Activated naive CD4-positive, alpha-beta T cell (primary cell): Measurements from ENCODE around the gene DISP1.
"Not testable (repeated sequence)": the region's sequence is repeated elsewhere in the genome, so short reads cannot be mapped to it uniquely, and the experiment has no call there.

ENCODE experiments used
- DNase-seq, 4 experiments: peaks; one replicate each; lab custom pipeline; 2025; lab: John Stamatoyannopoulos, UW

Gene DISP1

DNA sequence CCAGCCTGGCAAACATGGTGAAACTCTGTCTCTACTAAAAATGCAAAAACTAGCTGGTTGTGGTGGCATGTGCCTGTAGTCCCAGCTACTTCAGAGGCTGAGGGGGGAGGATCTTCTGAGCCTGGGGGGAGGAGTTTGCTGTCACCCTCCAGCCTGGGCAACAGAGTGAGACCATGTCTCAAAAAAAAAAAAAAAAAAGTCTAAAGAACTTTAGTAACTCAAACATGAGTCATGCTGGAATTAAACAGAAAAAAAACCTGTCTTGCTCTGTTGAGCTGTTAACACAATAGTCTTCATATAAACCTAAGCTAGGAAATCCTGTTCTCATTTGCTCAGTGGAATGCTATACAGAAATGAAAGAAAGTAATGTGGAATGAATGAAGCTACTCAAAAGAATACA is 16.7 kb upstream of the DISP1 start:
- no peak for DNase-seq

DNA sequence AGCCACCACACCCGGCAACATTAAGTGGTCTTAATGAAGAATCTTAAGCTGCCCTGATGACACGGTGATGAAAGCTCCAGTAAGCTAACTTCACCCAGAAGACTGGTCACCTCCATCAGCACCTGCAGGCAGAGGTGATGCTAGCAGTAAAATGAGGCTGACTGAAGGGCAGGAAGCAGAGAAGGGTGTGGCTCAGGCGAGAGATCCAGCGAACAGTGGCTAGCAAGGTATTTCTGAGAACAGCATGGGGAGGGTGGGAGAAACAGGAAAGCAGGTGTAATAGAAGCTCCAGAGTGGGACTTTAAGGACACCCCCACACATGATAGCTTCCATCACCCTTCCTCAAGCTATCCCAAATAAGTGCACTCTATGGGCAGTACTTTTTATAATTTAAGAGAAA is 15.9 kb upstream of the DISP1 start:
- DNase-seq, result no peak

DNA sequence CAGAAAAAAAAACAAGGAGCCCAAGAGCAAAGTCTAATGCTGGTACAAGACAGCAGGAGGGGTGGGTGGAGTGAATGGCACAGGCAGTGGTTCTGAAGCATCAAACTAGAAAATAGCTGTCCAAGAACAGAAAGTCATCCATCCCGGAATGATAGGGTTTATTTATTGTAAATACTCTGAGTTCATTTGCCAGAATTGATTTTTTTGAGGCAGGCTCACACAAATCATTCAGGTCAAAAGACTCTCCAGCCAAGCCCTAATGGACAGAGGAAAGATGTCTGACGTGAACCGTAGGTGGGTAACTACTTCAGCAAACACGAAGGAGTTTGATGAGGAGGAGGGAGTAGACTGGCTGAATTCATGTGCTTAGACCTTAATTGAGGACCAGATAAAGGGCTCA is 13.8 kb upstream of the DISP1 start:
- no peak for DNase-seq

DNA sequence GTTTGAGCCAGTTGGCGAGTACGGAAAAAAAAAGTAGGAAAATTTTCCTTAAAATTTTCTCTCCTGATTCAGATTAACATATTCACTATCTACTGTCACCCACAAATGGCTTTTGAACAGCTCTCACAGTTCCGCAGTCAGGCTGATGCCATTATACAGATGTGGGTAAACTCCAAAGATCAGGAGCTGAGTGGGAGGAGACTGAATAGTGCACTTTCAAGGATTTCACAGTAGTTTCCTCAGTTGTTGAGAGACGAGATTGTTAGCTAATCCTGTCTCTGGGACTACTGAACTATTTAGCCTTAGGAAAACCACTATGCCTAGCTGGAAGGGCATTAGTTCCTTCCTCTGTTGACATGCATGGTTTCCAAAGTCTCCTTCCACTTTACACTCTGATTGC is 3.2 kb upstream of the DISP1 start:
- DNase-seq, result no peak

DNA sequence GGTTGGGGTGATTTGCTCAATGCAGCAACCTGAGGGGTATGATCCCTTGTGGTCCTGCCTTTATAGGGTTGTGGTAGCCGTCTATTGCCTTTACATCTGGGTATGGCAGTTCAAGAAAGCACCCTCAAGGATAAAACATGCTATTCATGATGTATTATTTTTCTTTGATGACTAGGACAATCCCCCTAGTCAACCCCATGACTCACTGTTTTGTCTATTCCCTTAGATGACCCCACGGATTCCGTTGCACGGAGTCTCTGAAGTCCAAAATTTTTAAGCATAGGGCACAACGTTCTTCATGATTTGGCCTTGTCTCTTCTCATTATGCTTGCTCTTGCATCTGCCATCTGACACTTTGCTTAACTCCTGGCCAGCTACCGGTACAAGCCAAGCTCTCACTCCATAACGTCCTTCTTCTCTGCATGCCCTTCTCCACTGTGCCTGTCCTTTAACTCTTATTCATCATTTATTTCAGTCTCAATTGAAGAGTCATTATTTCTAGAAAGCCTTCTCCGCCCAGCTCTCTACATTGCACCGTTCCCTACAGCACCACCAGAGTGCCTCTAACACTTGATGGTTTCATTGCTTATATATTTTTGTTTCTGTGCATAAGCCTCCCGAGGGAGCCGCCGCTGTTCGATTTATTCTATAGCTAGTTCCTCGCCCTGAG is 838 bp upstream of the DISP1 start:
- DNase-seq, result no peak

DNA sequence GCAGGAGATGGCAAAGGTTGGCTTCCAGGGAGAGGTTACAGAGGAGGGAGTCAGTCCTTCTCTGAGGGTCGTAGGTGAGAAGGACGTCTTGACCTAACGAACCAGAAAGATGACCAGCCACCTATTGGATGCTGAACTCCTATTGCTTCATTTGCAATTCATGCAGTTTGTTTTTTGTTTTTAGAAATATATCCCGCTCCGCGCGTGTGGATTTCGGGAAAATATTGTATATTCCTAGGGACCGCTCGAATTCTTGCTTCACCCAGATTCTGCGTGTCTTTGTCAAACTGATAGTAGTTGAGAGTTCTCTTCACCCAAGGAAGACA is 564 bp downstream of the DISP1 start:
- no peak for DNase-seq

DNA sequence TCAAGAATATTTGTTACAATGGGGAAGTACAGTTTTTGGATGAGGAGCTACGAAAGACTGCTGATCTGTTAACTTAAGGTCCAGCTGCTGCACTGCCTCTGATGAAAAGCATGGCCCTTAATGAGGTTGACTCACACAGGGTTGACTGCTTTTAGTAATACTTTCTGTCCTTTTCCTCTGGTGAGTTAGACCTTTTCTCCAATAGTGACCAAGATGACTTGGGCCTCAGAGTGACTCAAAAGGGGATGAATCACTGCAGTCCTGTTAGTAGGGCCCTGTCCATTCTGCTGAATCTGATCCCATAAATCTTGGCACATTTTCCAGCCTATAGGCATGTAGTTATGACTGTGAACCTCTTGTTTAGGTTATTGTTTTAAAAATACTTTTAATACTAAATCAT is 2.7 kb downstream of the DISP1 start:
- DNase-seq, result no peak

DNA sequence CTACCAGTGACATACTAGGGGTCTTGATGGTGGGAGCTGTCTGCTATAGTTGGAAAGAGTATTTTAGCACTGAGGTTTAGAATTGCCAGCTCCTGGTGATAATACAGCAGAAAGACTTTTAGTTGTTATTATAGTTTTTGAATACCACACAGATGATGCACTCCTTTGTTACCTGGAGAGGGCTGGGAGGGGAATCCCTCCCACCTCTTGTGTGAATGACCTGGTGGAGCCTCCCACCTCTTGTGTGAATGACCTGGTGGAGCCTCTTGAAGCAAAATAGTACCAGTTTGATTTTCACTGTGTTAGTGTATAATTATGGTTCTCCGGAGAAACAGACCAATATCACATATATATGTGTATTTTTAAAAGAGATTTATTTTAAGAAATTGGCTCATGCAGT is 3.3 kb downstream of the DISP1 start:
- DNase-seq, result no peak

DNA sequence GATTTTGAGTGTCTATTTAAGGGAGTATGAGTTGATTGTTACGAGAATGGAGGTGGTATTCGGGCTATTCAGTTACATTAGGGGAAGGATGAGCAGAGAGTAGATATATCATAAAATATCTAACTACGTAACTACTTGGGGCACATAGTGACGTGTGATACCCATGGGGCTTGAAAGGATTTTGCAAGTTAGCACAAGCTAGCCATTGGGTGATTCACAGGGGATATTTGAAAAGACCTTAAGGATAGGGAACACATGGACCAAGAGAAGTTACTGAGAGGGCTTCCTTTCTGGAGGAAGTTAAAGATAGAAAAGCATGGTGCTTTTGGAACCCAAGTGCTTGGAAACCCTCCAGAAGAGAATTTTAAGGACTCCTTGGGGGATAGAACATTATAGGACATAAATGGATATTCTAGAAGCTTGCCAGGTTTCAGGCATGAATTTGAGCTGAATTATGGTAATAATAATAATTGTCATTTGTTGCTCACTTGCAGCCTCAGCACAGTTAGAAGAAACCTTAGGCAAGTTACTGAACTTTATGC is 5.4 kb downstream of the DISP1 start:
- no peak for DNase-seq

DNA sequence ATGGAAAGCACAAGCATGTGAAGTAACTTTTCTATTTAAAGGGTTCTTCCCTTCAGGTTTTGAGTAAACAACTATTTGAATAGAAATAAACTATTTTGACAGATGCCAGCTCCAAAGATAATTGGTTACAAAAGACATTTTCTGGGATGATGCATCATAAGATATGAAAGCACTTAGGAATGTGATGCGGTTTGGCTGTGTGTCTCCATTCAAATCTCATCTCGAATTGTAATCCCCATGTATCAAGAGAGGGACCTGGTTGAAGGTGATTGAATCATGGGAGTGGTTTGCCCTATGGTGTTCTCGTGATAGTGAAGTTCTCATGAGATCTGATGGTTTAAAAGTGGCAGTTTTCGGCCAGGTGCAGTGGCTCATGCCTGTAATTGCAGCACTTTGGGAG is 6.4 kb downstream of the DISP1 start:
- no peak for DNase-seq

DNA sequence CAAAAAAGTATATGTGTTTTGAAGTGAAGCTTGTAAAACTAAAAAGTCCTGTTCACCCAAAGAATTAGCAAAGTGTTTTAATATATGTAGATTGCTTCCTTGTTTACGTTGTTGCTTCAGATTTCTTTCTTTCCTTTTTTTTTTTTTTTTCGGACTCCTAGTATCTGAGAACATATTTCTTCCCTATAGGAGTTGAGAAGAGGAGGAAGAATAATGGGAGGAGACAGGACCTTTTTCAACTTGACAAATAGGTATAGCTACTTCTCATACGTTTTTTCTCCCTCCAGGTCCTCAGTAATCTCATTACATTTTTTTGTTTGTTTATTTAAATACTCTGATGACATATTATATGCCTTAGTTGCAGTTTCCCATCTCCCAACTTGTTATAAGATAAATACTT is 8.9 kb downstream of the DISP1 start:
- DNase-seq, result no peak

DNA sequence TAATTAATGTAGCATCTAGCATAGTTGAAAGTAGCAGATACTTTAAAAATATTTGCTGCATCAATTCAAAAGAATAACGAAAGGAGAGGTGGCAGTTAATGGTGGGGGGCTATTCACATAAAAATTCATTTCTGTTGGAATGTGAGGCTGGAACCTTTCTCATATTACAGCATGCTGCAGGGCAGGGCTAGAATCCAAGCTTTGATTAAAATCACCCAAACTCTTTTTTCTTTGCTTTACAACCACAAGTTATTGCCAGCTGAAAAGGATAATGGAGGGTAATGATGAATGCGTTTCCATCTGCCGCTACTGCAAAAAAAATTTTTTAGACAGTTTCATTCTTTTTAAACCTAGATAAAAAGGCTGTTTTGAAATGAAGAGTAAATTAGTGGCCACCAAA is 9.8 kb downstream of the DISP1 start:
- no peak for DNase-seq

DNA sequence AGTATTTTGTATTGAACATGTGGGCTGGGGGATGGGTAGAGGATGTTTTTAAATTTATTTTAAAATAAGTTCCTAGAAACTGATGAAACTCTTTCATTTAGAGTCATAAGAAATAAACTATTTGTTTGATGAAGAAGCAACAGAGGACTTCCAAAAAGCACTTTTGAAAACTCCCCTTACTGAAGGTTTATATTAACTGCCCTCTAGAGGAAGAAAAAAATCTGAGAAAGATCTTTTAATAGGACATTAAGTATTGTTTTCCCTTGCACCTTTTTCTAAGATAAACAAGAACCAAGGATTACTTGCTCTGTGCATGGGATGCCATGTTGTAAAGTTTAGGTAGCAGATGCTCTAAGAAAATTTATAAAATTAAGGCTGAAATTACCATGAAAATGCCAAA is 14.1 kb downstream of the DISP1 start:
- no peak for DNase-seq

DNA sequence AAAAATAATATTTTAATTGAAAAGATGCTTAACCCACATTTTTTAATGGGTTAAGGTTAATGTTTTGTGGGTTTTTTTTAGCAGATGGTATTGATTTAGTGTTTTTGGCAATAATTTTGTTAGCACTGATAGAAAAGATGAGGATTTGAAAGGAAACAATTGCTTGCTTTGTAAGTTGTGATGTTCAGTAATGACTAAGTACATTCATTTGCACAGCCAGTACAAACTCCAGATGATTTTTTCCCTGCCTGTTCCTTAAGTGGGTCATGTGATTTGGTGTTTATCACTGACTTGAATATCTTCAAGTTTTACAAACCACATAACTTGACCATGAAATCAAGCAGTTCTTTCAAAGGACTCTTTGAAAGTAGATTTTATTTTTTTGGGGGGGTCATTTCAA is 15.0 kb downstream of the DISP1 start:
- DNase-seq, result no peak

DNA sequence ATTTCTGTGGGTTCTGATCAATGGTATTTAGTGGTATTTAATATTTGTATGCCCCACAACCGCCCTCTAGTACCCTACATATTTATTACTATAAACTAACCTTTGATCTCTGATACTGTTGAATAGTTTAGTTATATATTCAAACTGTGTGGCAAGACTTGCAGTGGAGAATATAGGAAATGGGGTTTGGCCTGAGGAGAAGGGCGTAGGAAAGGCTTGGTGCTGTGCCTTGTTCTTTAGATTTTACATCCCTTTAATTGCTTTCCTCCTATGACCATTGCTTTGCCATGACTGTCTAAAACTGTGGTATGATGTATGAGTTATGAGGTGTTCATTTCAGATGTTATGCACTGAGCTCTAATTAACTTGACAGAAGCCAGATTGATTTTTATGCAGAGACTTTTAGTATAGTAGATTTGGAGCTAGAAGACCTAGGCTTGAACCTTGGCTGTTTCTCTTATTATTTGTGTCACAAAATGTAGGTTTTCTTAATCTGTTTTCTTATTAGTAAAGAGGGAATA is 18.6 kb downstream of the DISP1 start:
- DNase-seq, result no peak

DNA sequence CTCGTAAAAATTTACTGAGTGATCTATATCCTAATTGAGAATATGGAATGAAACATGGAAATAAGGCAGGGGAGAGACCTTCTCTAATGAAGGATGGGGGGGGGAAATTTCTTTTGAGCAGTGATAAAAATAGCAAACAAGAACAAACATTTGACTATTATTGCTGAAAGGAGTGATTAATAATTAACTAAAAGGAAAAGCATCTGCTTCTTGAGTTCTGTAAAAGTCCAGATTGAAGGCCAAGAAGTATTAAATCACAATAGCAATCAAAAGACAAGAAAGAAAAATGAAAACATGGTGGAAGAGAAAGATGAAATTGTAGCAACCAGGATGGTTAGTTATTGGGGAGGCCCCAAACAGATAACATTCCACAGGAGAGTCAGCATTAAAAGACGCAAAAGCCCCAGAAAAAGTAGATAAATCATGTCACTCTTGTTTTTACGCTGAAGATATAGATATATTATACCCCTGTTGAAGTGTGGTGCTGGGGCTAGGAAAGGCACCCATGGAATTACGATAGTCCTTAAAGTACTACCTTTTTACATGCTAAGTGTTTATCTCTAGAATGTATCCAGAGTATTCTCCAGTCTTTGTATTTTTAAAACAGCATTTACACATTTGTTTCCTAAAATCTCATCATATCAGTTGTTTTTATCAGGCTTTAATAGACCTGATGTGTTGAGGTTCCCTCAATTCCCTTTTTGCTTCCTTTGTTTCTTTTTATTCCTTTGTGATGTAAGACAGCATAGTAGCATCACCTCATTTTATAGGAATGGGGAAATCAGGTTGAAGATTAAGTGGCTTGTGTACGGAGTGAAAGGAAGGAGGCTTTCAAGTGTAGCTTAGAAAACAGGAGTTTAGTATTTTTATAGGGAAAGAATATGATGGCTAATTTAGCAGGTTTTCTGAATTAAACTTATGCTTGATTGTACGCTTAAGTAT is 28.9 kb downstream of the DISP1 start:
- no peak for DNase-seq

DNA sequence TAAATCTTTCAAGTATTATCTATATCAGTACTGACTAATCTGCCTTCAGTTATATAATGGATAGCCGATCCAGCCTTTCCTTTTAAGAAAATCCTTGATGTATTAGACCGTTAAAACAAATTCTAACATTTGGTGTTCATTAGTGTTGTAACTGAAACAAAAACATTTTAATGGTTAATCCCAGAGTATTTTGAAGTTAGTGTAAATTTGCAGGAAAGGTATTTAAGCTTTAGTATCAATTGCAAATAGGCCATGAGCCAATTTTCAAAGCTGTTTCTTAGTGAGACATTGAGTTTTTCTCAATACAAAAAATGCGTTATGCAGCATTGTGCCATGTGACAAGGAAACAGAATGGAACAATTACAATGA is 29.6 kb downstream of the DISP1 start:
- no peak for DNase-seq

DNA sequence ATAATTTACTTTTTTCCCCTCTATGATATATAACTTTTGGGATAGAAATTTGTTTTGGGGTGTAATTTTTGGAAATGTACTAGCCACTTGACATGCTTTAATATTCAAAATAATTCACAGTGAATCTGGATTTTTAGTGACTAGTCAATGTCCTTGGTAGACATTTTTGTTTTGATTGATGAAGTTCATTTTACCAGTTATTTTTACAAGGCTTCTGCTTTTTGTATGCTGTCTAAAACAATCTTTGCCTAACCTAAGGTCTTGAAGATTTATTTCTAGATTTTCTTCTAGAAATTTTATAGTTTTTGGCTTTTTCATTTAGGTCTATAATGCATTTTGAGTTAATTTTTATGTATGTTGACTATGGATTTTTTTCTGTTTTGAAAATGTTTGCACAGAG is 30.9 kb downstream of the DISP1 start:
- DNase-seq, result no peak

DNA sequence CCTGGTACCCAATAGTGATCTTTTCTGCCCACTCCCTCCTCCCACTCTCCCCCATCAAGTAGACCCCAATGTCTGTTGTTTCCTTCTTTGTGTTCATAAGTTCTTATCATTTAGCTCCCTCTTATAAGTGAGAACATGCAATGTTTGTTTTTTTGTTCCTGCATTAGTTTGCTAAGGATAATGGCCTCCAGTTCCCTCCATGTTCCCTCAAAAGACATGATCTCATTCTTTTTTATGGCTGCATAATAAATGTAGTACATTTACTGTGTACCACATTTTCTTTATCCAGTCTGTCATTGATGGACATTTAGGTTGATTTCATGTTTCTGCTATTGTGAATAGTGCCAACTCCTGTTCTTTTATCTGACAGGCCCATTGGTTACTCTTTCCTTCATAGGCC is 35.7 kb downstream of the DISP1 start:
- DNase-seq, result not testable (repeated sequence)

DNA sequence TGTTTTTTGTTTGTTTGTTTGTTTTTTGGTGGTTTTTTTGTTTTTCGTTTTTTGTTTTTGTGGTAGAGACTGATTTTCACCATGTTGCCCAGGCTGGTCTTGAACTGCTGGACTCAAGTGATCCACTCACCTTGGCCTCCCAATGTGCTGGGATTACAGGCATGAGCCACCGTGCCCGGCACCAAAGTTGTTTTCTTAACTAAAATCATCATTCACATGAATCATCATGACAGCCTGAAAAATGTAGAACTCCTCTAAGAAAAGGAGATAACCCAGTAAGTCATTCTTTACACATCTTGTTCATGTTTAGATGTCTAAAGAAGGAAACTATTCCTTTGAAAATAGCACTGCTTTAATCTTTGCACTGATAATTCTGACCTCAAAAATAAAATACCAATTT is 37.5 kb downstream of the DISP1 start:
- DNase-seq, result no peak

DNA sequence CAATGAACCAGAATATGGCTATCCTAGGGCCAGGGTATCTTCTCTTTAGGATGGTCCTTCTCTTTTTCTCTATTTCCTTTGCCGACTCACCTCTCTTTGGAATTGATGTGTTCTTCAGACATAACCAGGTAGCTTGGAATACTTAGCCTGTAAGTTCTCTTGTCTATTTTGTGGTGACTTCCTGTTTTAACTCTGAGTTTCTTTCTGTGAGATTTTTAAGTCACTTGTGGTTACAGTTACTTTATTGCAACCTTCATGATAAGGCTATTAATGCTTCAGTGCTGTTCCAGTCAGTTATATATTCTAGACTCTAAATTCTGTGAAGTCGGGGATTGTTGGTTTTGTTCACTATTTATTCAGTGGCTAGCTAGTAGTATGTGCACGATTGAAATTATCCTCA is 46.2 kb downstream of the DISP1 start:
- DNase-seq, result no peak
